Prostate gland (tissue), 2 donors: ENCODE data around the gene RPP30.

ENCODE experiments used
- CTCF ChIP-seq, 4 experiments: fragments of 200-600 bp in 2 of 4; fragments of 450-650 bp in 2 of 4; sonication (generic) in 2 of 4; IDR thresholded peaks; 1 replicate in 3 of 4; 2 replicates in 1 of 4; pipeline ENCODE4 v1.5.1; 2016 to 2019; ENCODE audit warnings: antibody characterized with exemption in 4 of 4, mild to moderate bottlenecking in 2 of 4, moderate library complexity in 2 of 4
- POLR2AphosphoS5 ChIP-seq: sonication (generic); formaldehyde crosslinking; IDR thresholded peaks from one replicate; pipeline ENCODE4 v1.6.1; 2017; ENCODE audit warnings: antibody characterized with exemption

DNA sequence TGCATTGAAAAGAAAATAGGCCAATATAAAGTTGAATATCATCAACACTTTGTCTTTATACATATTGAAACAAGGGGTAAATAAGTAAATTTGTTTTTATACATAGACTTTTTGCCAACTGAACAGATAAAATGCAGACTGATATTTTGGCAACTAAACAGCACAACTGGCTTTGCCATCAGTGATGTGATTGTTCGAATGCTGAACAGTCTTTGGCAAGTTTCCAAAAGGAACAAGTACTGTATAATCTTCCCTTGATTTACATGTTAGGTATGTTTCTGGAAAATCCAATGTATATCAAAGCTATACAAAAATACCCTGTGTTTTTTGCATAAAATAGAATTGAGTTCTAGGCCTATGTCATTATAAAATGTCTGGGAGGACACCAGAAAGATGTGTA is 67.3 kb downstream of the RPP30 start:
- no peak for TF ChIP-seq CTCF (IDR thresholded peaks at IDR 0.05)
- no peak for TF ChIP-seq POLR2AphosphoS5
